HEK293 (cell line): ENCODE data around the gene EML3.

Experiments used
- CTCF ChIA-PET: fragments of 350-600 bp; formaldehyde crosslinking; extraction: SDS; loops from one replicate; lab custom pipeline; 2021; ENCODE audit warnings: antibody characterized with exemption; lab: Yijun Ruan, JAX
- POLR2A ChIA-PET: fragments of 300-600 bp; formaldehyde crosslinking; extraction: SDS; loops from one replicate; lab custom pipeline; 2020; ENCODE audit warnings: antibody characterized with exemption, inconsistent platforms; lab: Yijun Ruan, JAX
- H3K27ac ChIP-seq: fragments of 200-500 bp; sonication (Bioruptor generic); 2 replicates; pipeline ENCODE4 v1.5.1; 2014; ENCODE audit warnings: low read depth, low read length, control low read depth, inconsistent platforms; ENCODE audit errors: extremely low read depth
- H3K36me3 ChIP-seq, 2 experiments: fragments of 200-500 bp in 1 of 2; sonication (Bioruptor generic) in 1 of 2; 1 replicate in 1 of 2; 2 replicates in 1 of 2; pipeline ENCODE4 v1.5.1; 2014 to 2017; ENCODE audit warnings: inconsistent platforms in 2 of 2, low read length in 2 of 2; ENCODE audit not compliant: control insufficient read depth in 2 of 2, insufficient read depth in 1 of 2
- H3K4me1 ChIP-seq: fragments of 200-500 bp; sonication (Bioruptor generic); 2 replicates; pipeline ENCODE4 v1.5.1; 2014; ENCODE audit warnings: mild to moderate bottlenecking, low read length, inconsistent platforms; ENCODE audit not compliant: control insufficient read depth, insufficient read depth
- H3K4me3 ChIP-seq: 2 replicates; pipeline ENCODE4 v1.5.1; 2011; ENCODE audit warnings: low read depth, mild to moderate bottlenecking, control low read depth, low read length, moderate library complexity
- H3K9me3 ChIP-seq: fragments of 200-500 bp; sonication (Bioruptor generic); 2 replicates; pipeline ENCODE4 v1.5.1; 2014; ENCODE audit warnings: low read depth, low read length, inconsistent platforms; ENCODE audit not compliant: control insufficient read depth, insufficient read depth
- KLF10 ChIP-seq: fragments of 450-650 bp; IDR thresholded peaks from 2 replicates; pipeline ENCODE4 v1.5.1; 2018; ENCODE audit warnings: missing biosample characterization, mild to moderate bottlenecking, missing genetic modification characterization
- OSR2 ChIP-seq: fragments of 450-650 bp; formaldehyde crosslinking; IDR thresholded peaks from 2 replicates; pipeline ENCODE4 v1.5.1; 2016; ENCODE audit warnings: missing biosample characterization, missing genetic modification characterization
- SP3 ChIP-seq: fragments of 450-650 bp; formaldehyde crosslinking; IDR thresholded peaks from 2 replicates; pipeline ENCODE4 v1.5.1; 2016; ENCODE audit warnings: missing biosample characterization, missing genetic modification characterization
- WT1 ChIP-seq: fragments of 450-650 bp; formaldehyde crosslinking; IDR thresholded peaks from 2 replicates; pipeline ENCODE4 v1.5.1; 2016; ENCODE audit warnings: missing biosample characterization, missing genetic modification characterization
- ZBTB49 ChIP-seq: fragments of 450-650 bp; formaldehyde crosslinking; IDR thresholded peaks from 2 replicates; pipeline ENCODE4 v1.5.1; 2016; ENCODE audit warnings: missing biosample characterization, missing genetic modification characterization, low read depth
- ZNF248 ChIP-seq: fragments of 450-650 bp; formaldehyde crosslinking; IDR thresholded peaks from 2 replicates; pipeline ENCODE4 v1.5.1; 2017; ENCODE audit warnings: missing biosample characterization, missing genetic modification characterization
- ZNF585B ChIP-seq: fragments of 450-650 bp; formaldehyde crosslinking; IDR thresholded peaks from 2 replicates; pipeline ENCODE4 v1.5.1; 2016; ENCODE audit warnings: missing biosample characterization, missing genetic modification characterization
- ZNF600 ChIP-seq: fragments of 450-650 bp; formaldehyde crosslinking; IDR thresholded peaks from 2 replicates; pipeline ENCODE4 v1.5.1; 2016; ENCODE audit warnings: missing biosample characterization, missing genetic modification characterization
- ZNF670 ChIP-seq: fragments of 450-650 bp; formaldehyde crosslinking; IDR thresholded peaks from 2 replicates; pipeline ENCODE4 v1.5.1; 2016; ENCODE audit warnings: missing biosample characterization, missing genetic modification characterization, low read depth
- TF ChIP-seq, protein P1 (sequence below): fragments of 450-650 bp; formaldehyde crosslinking; IDR thresholded peaks from 2 replicates; pipeline ENCODE4 v1.5.1; 2016; ENCODE audit warnings: missing biosample characterization, missing genetic modification characterization
- TF ChIP-seq, protein P2 (sequence below): fragments of 450-650 bp; formaldehyde crosslinking; IDR thresholded peaks from 2 replicates; pipeline ENCODE4 v1.5.1; 2016; ENCODE audit warnings: missing biosample characterization, missing genetic modification characterization
- TF ChIP-seq, protein P3 (sequence below): fragments of 450-650 bp; formaldehyde crosslinking; IDR thresholded peaks from 2 replicates; pipeline ENCODE4 v1.5.1; 2016; ENCODE audit warnings: missing biosample characterization, missing genetic modification characterization
- TF ChIP-seq, protein P4 (sequence below): fragments of 450-650 bp; formaldehyde crosslinking; IDR thresholded peaks from 2 replicates; pipeline ENCODE4 v1.5.1; 2017; ENCODE audit warnings: missing biosample characterization, missing genetic modification characterization

Gene EML3

GRCh38 chr11:62555464-62556107, 57.0 kb downstream of the EML3 start:
- ChIA-PET POLR2A (interaction anchor here (0.7 to 5.7 kb wide), 6 partner anchors 9 to 131 kb away, joined by 3 to 53 read pairs (median 4); partner anchors contain the start of genes AHNAK, EEF1G and TUT1), CTCF (interaction anchor here (0.6 to 1.6 kb wide), 6 partner anchors 11 to 233 kb away, joined by 3 to 10 read pairs (median 5); no protein-coding TSS in a partner anchor)
- H3K27ac ChIP-seq = no peak overlapping the region
- H3K9me3 ChIP-seq = no peaks in the 10 kb centered on the region
- peaks cover 6% of the 10 kb centered on the region; the same call in 1 of the 2 replicates for H3K4me1 ChIP-seq
- TF ChIP-seq ZNF670 (tag by site-specific recombination) (no peak), SP3 (tag by site-specific recombination) (no peak), ZBTB49 (tag by site-specific recombination) (no peak), WT1 (tag by site-specific recombination) (peak; percentile 29), ZNF248 (tag by site-specific recombination) (no peak), ZNF600 (tag by site-specific recombination) (no peak), ZNF585B (tag by site-specific recombination) (no peak), KLF10 (tag by site-specific recombination) (0 out of 2 replicates have a peak, but pooled peaks have one; percentile 4), OSR2 (tag by site-specific recombination) (no peak)
- TF ChIP-seq, protein P1, sequence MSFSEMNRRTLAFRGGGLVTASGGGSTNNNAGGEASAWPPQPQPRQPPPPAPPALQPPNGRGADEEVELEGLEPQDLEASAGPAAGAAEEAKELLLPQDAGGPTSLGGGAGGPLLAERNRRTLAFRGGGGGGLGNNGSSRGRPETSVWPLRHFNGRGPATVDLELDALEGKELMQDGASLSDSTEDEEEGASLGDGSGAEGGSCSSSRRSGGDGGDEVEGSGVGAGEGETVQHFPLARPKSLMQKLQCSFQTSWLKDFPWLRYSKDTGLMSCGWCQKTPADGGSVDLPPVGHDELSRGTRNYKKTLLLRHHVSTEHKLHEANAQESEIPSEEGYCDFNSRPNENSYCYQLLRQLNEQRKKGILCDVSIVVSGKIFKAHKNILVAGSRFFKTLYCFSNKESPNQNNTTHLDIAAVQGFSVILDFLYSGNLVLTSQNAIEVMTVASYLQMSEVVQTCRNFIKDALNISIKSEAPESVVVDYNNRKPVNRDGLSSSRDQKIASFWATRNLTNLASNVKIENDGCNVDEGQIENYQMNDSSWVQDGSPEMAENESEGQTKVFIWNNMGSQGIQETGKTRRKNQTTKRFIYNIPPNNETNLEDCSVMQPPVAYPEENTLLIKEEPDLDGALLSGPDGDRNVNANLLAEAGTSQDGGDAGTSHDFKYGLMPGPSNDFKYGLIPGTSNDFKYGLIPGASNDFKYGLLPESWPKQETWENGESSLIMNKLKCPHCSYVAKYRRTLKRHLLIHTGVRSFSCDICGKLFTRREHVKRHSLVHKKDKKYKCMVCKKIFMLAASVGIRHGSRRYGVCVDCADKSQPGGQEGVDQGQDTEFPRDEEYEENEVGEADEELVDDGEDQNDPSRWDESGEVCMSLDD (tag by site-specific recombination) = no peak
- TF ChIP-seq, protein P2, sequence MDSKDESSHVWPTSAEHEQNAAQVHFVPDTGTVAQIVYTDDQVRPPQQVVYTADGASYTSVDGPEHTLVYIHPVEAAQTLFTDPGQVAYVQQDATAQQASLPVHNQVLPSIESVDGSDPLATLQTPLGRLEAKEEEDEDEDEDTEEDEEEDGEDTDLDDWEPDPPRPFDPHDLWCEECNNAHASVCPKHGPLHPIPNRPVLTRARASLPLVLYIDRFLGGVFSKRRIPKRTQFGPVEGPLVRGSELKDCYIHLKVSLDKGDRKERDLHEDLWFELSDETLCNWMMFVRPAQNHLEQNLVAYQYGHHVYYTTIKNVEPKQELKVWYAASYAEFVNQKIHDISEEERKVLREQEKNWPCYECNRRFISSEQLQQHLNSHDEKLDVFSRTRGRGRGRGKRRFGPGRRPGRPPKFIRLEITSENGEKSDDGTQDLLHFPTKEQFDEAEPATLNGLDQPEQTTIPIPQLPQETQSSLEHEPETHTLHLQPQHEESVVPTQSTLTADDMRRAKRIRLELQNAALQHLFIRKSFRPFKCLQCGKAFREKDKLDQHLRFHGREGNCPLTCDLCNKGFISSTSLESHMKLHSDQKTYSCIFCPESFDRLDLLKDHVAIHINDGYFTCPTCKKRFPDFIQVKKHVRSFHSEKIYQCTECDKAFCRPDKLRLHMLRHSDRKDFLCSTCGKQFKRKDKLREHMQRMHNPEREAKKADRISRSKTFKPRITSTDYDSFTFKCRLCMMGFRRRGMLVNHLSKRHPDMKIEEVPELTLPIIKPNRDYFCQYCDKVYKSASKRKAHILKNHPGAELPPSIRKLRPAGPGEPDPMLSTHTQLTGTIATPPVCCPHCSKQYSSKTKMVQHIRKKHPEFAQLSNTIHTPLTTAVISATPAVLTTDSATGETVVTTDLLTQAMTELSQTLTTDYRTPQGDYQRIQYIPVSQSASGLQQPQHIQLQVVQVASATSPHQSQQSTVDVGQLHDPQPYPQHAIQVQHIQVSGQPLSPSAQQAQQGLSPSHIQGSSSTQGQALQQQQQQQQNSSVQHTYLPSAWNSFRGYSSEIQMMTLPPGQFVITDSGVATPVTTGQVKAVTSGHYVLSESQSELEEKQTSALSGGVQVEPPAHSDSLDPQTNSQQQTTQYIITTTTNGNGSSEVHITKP (tag by site-specific recombination) = no peak
- TF ChIP-seq, protein P3, sequence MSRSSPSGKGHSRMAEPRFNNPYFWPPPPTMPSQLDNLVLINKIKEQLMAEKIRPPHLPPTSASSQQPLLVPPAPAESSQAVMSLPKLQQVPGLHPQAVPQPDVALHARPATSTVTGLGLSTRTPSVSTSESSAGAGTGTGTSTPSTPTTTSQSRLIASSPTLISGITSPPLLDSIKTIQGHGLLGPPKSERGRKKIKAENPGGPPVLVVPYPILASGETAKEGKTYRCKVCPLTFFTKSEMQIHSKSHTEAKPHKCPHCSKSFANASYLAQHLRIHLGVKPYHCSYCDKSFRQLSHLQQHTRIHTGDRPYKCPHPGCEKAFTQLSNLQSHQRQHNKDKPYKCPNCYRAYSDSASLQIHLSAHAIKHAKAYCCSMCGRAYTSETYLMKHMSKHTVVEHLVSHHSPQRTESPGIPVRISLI (tag by site-specific recombination) = no peak
- TF ChIP-seq, protein P4, sequence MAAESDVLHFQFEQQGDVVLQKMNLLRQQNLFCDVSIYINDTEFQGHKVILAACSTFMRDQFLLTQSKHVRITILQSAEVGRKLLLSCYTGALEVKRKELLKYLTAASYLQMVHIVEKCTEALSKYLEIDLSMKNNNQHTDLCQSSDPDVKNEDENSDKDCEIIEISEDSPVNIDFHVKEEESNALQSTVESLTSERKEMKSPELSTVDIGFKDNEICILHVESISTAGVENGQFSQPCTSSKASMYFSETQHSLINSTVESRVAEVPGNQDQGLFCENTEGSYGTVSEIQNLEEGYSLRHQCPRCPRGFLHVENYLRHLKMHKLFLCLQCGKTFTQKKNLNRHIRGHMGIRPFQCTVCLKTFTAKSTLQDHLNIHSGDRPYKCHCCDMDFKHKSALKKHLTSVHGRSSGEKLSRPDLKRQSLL (tag by site-specific recombination) = peak; percentile 39; the same call in 1 of the 2 replicates
- H3K36me3 ChIP-seq = peaks cover 9 to 43% of the 10 kb centered on the region in 2 experiments; a peak in 2 of 3 replicates
- H3K4me3 ChIP-seq = no peak overlapping the region
